ENCODE measurements around the gene SLCO4A1.
"Not testable (repeated sequence)": the region's sequence is repeated elsewhere in the genome, so short reads cannot be mapped to it uniquely, and the experiment has no call there.

The SLCO4A1 gene

DNA sequence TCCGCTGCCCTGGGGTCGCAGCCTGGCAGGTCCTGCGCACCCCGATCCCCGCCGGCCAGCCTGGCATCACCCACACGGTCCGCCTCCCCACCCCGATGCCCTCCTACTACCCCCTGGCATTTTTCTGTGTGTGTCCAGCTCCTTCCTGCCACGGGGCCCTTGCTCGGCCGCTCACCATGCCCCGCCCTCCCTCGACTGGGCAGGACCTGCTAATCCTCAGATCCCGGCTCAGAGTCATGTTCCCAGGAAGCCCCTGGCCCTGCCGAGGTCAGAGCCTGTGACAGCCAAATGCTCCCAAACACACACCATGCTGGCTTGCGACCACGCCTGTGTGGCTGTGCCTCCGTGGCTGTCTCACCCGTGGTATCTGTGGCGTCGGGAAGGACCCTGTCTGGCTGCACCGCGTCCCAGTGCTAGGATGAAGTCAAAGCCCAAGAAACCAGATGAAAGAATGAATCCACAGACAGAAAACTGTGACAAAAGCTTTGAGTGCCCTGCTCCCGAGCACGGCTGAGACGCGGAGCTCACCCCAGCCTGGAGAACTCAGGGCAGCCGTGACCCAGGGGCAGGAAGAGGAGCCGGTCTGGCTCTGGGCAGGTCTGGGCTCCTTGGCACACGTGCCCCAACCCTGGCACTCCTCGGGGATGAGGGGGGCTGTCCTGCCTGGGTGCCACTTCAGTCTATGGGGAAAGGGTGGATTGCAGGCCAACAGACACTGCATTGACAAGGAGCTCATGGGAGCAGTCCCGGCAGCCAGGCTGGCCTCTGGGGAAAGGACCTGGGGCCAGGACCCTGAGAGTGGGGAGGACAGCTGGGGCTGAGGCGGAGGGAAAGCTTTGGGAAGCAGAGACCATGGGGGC lies 20.8 kb upstream of the SLCO4A1 start:
- H3K36me3 ChIP-seq (ENCODE audit: control insufficient read depth, insufficient read depth, low read length) = no peaks in the 10 kb centered on the region
- no peaks in the 10 kb centered on the region for H3K27me3 ChIP-seq (ENCODE audit: control insufficient read depth, insufficient read depth, low read length)
- peaks cover 66% of the 10 kb centered on the region for H3K4me1 ChIP-seq (ENCODE audit: control insufficient read depth, insufficient read depth, low read length)
- no peak overlapping the region for H3K4me3 ChIP-seq (ENCODE audit: low read length)
- no peaks in the 10 kb centered on the region for H3K9me3 ChIP-seq (ENCODE audit: control insufficient read depth, low read length)
- H3K9ac ChIP-seq (ENCODE audit: low read length) = no peak overlapping the region

DNA sequence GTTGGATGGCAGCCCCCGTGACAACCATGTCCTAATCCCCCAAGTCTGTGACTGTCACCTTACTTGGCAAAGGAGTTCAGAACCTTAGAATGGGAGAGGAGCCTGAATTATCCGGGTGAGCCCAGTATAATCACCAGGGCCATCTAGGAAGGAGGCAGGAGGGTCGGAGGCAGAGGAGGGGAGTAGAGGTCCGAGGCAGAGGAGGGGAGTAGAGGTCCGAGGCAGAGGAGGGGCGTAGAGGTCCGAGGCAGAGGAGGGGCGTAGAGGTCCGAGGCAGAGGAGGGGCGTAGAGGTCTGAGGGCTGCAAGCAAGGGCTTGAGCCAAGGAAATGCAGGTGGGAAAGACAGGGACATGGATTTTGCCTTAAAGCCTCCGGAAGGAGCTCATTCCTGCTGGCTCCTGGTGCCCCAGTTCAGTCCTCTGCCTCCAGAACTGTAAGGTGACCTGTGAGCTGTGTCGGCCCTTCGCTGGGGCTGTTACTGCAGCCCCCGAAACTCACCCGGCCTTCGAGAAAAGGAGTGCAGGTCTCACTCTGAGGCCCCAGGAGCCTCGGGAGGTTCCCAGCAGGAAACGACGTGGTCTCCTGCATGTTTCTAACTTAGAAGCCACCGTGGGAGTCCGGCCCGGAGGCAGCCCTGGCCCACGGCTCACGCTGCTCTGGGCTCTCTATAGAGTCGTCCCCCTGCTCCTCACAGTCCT lies 20.0 kb upstream of the SLCO4A1 start:
- no peaks in the 10 kb centered on the region for H3K9me3 ChIP-seq (ENCODE audit: control insufficient read depth, low read length)
- H3K9ac ChIP-seq (ENCODE audit: low read length) = peak overlapping the region; percentile 76
- H3K4me1 ChIP-seq (ENCODE audit: control insufficient read depth, insufficient read depth, low read length) = peaks cover 57% of the 10 kb centered on the region
- no peaks in the 10 kb centered on the region for H3K36me3 ChIP-seq (ENCODE audit: control insufficient read depth, insufficient read depth, low read length)
- no peaks in the 10 kb centered on the region for H3K27me3 ChIP-seq (ENCODE audit: control insufficient read depth, insufficient read depth, low read length)
- no peak overlapping the region for H3K4me3 ChIP-seq (ENCODE audit: low read length)

- H3K9me3 ChIP-seq (ENCODE audit: control insufficient read depth, low read length) = no peaks in the 10 kb centered on the region
- peaks cover 52% of the 10 kb centered on the region for H3K4me1 ChIP-seq (ENCODE audit: control insufficient read depth, insufficient read depth, low read length)
- no peaks in the 10 kb centered on the region for H3K36me3 ChIP-seq (ENCODE audit: control insufficient read depth, insufficient read depth, low read length)
- peak overlapping the region; percentile 76 for H3K9ac ChIP-seq (ENCODE audit: low read length)
- no peak overlapping the region for H3K4me3 ChIP-seq (ENCODE audit: low read length)
- no peaks in the 10 kb centered on the region for H3K27me3 ChIP-seq (ENCODE audit: control insufficient read depth, insufficient read depth, low read length)
These were observed 19.3 kb upstream of the SLCO4A1 start for GRCh38 chr20:62622877-62623487.

DNA sequence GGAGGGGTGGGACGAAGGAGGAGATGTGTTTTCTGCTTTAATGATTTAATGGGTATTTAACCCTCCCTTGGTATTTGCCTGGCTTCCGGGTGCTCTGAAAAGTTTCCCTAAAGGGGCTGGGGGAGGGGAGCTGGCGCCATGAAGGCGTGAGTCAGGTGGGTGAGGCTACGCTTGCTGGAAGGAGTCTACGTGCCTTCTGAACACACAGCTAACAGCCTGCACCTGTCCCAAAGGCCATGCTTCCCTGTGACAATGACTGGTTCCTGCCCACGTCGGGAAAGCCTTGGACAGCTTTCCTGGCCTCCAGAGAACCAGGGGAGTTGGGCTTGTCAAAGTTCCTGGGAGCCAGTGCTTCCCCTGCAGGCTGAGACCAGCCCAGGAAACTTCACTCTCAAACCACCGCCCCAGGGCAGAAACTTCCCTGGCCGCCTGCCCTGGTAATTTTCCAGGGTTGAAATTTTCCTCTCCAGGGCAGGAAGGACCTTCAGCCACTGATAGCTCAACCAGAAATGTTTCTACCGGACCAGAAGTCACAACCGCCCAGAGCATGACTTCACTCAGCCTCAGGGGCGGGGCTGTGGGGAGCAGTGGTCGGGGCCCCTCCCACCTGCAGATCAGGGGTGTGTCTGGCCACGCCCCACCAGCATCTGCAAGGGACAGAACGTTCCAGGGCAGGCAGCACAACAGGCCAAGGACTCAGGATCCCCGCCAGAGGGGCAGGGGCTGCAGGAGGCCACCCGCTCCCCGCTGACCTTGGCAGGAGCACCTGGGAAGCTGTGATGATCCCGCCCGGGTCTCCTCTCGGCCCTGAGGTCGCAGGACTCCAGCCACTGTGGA lies 18.6 kb upstream of the SLCO4A1 start:
- H3K9me3 ChIP-seq (ENCODE audit: control insufficient read depth, low read length) = no peaks in the 10 kb centered on the region
- peaks cover 48% of the 10 kb centered on the region for H3K4me1 ChIP-seq (ENCODE audit: control insufficient read depth, insufficient read depth, low read length)
- peak overlapping the region; percentile 76 for H3K9ac ChIP-seq (ENCODE audit: low read length)
- H3K36me3 ChIP-seq (ENCODE audit: control insufficient read depth, insufficient read depth, low read length) = no peaks in the 10 kb centered on the region
- no peaks in the 10 kb centered on the region for H3K27me3 ChIP-seq (ENCODE audit: control insufficient read depth, insufficient read depth, low read length)
- H3K4me3 ChIP-seq (ENCODE audit: low read length) = no peak overlapping the region

DNA sequence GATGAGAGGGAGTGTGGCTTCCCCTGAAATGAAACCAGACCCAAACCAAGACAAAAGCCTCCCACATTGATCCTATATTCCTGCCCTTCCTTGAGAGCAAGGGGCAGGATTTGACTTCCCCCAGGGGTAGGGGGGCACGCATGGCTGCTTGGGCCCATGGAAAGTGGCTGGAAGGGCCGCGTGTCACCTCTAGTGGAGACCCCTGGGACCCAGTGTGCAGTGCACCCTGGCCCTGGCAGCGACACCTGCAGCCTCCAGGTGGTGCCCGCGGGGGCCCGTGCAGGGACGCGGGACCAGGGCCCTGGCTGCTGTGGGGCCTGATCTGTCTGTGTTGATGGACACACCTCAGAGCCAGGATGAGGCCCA lies 18.0 kb upstream of the SLCO4A1 start:
- Histone ChIP-seq H3K9me3 (ENCODE audit: control insufficient read depth, low read length) (no peaks in the 10 kb centered on the region), H3K36me3 (ENCODE audit: control insufficient read depth, insufficient read depth, low read length) (no peaks in the 10 kb centered on the region), H3K9ac (ENCODE audit: low read length) (peak overlapping the region; percentile 76), H3K27me3 (ENCODE audit: control insufficient read depth, insufficient read depth, low read length) (no peaks in the 10 kb centered on the region), H3K4me1 (ENCODE audit: control insufficient read depth, insufficient read depth, low read length) (peaks cover 48% of the 10 kb centered on the region), H3K4me3 (ENCODE audit: low read length) (no peak overlapping the region)

GRCh38 chr20:62624719-62625453 lies 17.4 kb upstream of the SLCO4A1 start:
- peaks cover 48% of the 10 kb centered on the region for H3K4me1 ChIP-seq (ENCODE audit: control insufficient read depth, insufficient read depth, low read length)
- H3K9me3 ChIP-seq (ENCODE audit: control insufficient read depth, low read length) = no peaks in the 10 kb centered on the region
- no peaks in the 10 kb centered on the region for H3K27me3 ChIP-seq (ENCODE audit: control insufficient read depth, insufficient read depth, low read length)
- peak overlapping the region; percentile 76 for H3K9ac ChIP-seq (ENCODE audit: low read length)
- no peak overlapping the region for H3K4me3 ChIP-seq (ENCODE audit: low read length)
- no peaks in the 10 kb centered on the region for H3K36me3 ChIP-seq (ENCODE audit: control insufficient read depth, insufficient read depth, low read length)

GRCh38 chr20:62625516-62625915 lies 16.8 kb upstream of the SLCO4A1 start:
- H3K27me3 ChIP-seq (ENCODE audit: control insufficient read depth, insufficient read depth, low read length) = no peaks in the 10 kb centered on the region
- H3K9ac ChIP-seq (ENCODE audit: low read length) = no peak overlapping the region
- H3K36me3 ChIP-seq (ENCODE audit: control insufficient read depth, insufficient read depth, low read length) = no peaks in the 10 kb centered on the region
- no peaks in the 10 kb centered on the region for H3K9me3 ChIP-seq (ENCODE audit: control insufficient read depth, low read length)
- peaks cover 48% of the 10 kb centered on the region for H3K4me1 ChIP-seq (ENCODE audit: control insufficient read depth, insufficient read depth, low read length)
- no peak overlapping the region for H3K4me3 ChIP-seq (ENCODE audit: low read length)

DNA sequence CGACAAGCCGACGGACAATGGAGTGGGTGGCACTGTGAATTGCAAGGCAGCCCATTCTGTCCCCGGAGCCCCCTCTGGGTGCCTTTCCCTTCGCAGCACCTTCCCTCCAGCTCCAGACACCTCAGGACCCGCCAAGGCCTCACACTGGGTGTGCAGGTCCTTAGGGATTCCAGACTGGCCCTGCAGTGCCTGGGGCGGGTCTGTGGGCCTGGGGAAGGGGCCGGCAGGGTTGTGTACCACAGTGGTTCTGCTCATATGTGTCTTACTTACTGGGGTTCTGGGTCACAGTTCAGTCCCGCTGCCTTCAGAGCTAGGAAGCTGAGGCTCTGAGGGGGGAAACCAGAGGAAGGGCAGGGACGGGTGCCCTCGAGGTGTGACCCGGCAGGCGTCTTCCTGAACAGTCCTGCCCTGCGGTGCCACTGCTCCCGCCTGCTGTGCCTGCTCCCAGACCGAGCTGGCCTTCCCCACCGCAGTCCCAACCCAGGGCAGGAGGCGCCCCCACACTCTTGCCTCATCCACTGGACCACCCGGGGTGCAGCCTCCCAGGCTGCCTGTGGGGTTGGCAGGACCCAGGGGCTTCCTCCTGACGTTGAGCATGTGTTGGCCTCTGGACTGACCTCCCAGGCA lies 16.3 kb upstream of the SLCO4A1 start:
- H3K9me3 ChIP-seq (ENCODE audit: control insufficient read depth, low read length) = no peaks in the 10 kb centered on the region
- H3K9ac ChIP-seq (ENCODE audit: low read length) = no peak overlapping the region
- no peaks in the 10 kb centered on the region for H3K27me3 ChIP-seq (ENCODE audit: control insufficient read depth, insufficient read depth, low read length)
- no peaks in the 10 kb centered on the region for H3K36me3 ChIP-seq (ENCODE audit: control insufficient read depth, insufficient read depth, low read length)
- no peak overlapping the region for H3K4me3 ChIP-seq (ENCODE audit: low read length)
- peaks cover 48% of the 10 kb centered on the region for H3K4me1 ChIP-seq (ENCODE audit: control insufficient read depth, insufficient read depth, low read length)

DNA sequence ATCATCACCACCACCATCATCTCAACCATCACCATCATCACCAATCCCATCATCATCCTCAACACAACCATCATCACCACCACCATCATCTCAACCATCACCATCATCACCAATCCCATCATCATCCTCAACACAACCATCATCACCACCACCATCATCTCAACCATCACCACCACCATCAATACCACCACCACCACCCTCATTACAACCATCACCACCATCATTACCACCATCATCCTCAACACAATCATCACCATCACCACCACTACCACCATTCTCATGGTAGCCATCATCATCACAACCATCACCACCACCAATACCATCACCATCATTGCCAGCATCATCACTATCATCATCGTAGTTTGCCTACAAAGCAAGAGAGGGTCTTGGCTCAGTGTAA lies 14.9 kb upstream of the SLCO4A1 start:
- H3K9me3 ChIP-seq (ENCODE audit: control insufficient read depth, low read length); H3K4me3 ChIP-seq (ENCODE audit: low read length); H3K9ac ChIP-seq (ENCODE audit: low read length); H3K27me3 ChIP-seq (ENCODE audit: control insufficient read depth, insufficient read depth, low read length); H3K36me3 ChIP-seq (ENCODE audit: control insufficient read depth, insufficient read depth, low read length): not testable (repeated sequence)
- peaks cover 35% of the 10 kb centered on the region for H3K4me1 ChIP-seq (ENCODE audit: control insufficient read depth, insufficient read depth, low read length)

- peaks cover 29% of the 10 kb centered on the region for H3K4me1 ChIP-seq (ENCODE audit: control insufficient read depth, insufficient read depth, low read length)
- H3K4me3 ChIP-seq (ENCODE audit: low read length) = no peak overlapping the region
- H3K36me3 ChIP-seq (ENCODE audit: control insufficient read depth, insufficient read depth, low read length) = no peaks in the 10 kb centered on the region
- H3K9ac ChIP-seq (ENCODE audit: low read length) = no peak overlapping the region
- peaks cover 3% of the 10 kb centered on the region for H3K27me3 ChIP-seq (ENCODE audit: control insufficient read depth, insufficient read depth, low read length)
- H3K9me3 ChIP-seq (ENCODE audit: control insufficient read depth, low read length) = no peaks in the 10 kb centered on the region
These were observed 14.2 kb upstream of the SLCO4A1 start for GRCh38 chr20:62627901-62628612.
